ENCODE measurements around the gene IQSEC3.

Gene IQSEC3

DNA sequence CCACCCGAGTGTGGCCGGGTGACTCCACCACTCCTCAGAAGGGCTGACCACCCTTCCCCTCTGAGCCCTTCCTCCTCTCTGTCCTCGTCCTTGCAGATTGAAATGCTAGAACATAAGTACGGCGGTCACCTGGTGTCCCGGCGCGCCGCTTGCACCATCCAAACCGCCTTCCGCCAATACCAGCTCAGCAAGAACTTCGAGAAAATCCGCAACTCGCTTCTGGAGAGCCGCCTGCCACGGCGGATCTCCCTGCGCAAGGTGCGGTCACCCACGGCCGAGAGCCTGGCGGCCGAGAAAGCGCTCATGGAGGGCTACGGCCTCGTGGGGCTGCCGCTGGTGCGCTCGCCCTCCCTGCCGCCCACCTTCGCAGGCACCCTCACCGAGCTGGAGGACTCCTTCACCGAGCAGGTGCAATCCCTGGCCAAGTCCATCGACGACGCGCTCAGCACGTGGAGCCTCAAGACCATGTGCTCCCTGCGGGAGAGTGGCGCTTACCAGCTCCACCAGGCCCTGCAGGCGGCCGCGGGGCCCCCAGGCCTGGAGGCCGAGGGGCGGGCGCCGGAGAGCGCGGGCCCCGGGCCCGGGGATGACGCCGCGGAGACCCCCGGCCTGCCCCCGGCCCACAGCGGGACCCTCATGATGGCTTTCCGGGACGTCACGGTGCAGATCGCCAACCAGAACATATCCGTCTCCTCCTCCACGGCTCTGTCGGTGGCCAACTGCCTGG lies 71.8 kb downstream of the IQSEC3 start:
- in situ Hi-C loops (cut with HindIII; ENCODE audit: low sequenced_read_pairs) = no loop called here

DNA sequence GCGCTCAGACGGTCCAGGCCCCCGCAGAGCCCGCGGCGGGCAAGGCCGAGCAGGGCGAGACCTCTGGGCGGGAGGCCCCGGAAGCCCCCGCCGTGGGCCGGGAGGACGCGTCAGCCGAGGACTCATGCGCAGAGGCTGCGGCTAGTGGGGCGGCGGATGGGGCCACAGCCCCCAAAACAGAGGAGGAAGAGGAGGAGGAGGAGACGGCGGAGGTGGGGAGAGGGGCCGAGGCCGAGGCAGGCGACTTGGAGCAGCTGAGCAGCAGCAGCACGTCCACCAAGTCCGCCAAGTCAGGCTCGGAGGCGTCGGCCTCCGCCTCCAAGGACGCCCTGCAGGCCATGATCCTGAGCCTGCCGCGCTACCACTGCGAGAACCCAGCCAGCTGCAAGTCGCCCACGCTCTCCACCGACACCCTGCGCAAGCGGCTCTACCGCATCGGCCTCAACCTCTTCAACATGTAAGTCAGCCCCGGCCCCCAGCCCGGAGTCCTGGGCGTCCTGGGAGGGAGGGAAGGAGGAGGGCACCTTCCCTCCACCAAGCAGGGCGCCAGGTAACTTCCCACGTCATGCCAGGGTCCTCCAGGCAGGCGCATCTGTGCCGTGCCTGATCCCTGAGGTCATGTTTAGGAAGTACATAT lies 72.4 kb downstream of the IQSEC3 start:
- in situ Hi-C loops (cut with HindIII; ENCODE audit: low sequenced_read_pairs) = no loop called here

DNA sequence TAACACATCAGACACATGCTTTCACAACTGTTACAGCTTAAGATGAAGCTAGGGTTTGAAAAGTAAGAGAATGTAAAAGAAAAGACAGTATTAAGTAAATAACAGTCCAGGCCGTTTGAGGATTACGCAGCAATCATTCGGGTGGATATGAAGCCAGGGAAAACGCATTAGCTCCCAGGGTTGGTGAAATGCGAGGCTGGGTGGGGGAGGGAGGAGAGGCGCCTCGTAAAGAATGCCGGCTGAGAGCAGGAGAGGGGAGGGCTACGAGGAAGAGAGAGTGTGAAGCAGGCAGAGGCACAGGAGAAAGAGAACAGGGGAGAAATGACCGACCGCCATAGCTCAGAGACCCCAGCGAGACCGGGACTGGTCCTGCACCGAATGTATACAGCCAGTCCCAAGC lies 73.0 kb downstream of the IQSEC3 start:
- in situ Hi-C loops (cut with HindIII; ENCODE audit: low sequenced_read_pairs) = no loop called here

DNA sequence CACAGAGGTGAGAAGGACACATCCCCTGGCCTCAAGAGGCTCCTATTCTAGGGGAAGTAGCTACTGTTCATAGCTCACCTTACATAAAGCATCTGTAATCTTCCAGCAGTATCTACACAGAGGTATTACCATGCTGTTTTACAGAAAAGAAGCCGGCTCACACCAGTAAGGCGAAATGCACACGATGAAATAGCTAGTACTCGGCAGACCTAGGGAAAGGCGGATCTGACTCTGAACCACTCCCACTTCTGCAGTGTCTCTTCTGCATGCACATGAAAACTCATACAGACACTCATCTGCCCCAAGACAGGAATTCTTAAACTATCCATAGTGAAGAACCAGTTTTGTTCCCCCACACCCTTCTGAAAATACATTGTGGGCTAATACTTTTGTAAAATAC lies 73.6 kb downstream of the IQSEC3 start:
- in situ Hi-C loops (cut with HindIII; ENCODE audit: low sequenced_read_pairs) = no loop called here

DNA sequence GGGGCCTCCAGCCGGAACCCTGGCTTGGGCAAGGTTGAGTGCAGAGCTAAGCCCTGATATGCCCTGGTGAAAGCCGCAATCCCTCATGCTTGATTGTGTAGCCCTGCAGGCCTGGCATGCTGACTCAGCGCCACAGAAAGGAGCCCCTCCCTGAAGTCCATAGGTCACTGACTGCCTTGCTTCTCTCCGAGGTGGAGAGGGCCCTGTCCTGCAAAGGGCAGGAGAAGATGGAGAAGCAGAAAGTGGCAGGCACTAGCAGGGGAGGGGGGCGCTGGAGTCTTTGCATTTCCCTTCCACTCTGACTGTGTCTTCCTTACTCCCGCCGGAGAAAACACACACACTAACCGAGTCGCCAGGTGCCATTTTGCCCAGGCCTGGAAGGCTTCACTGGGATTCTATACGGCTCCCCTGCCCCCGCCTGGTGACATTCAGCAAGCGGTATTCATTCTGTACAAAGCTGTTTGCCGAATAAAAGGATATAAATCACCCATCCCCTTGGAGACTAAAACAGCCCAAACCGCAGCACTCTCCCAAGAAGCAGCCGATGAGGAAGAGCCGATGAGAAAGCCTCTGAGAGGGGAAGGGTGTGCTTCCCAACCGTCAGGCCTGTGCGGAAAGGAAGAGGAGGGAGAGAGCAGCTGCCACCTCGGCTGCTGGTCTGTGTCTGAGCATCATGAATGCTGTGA lies 77.5 kb downstream of the IQSEC3 start:
- in situ Hi-C loops (cut with HindIII; ENCODE audit: low sequenced_read_pairs) = no loop called here

DNA sequence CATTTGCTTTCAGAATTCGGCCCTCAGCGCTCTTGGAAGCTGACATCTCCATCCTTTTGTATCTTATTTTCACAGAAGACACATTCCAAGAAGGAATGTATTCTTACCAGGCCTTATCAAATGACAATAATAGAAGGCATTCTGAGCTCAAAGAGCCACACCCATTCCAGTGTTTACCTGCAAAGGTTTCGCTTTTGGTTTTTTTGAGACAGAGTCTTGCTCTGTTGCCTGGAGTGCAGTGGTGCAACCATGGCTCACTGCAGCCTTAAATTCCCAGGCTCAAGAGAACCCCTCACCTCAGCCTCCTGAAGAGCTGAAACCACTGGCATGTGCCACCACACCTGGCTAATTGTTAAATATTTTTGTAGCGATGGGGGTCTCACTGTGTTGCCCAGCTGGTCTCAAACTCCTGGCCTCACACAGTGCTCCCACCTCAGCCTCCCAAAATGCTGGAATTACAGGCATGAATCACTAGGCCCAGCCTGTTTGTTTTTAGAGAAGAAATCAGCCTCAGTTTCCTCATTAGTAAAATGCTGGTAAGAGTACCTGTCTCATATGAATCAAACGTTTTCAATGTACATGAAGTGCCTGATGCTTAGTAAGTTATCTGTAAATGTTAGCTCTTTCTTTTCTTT lies 78.2 kb downstream of the IQSEC3 start:
- in situ Hi-C loops (cut with HindIII; ENCODE audit: low sequenced_read_pairs) = no loop called here

DNA sequence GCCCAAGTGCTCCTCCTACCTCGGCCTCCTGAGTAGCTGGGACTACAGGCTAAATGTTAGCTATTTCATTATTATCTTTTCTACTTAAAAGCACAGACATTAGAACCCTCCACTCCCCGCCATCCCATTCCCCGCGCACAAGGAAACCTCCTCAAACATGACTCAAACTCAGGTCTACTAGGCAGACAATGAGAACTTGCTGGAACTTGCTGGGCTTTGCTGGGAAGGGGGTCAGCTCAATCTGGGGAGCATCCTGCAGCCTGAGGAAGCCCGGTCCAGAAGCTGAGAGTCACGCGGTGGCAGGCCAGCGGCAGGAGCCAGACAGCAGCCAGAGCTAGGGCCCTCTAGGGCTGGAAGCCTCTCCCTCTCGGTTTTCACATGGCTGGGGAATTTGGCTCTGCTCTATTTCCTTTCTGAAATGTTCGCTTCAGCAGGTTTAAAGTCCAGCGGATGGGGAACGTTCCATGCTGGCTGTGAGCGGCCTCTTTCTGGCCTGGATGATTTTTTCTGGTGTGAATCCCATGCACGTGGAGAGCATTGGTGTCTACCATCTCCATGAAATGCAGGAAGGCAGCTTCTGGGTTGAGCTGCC lies 78.9 kb downstream of the IQSEC3 start:
- in situ Hi-C loops (cut with HindIII; ENCODE audit: low sequenced_read_pairs) = no loop called here

DNA sequence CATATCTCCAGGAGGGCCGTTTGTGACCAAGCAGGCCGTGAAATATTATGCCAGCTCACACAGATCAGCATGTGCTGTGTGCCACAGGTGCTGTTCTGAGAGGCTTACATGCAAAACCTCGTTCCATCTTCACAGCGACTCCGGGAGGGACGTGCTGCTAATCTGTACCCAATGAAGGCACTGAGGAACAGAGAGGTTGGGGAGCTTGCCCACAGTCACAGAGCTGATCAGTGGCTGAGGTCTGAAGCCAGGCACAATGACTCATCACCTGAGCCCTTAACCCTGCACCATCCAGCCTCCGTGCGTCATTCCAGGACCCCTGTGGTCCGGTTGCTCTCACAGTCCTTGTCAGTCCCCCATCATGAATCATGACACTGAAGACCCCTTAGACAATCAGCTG lies 80.7 kb downstream of the IQSEC3 start:
- in situ Hi-C loops (cut with HindIII; ENCODE audit: low sequenced_read_pairs) = no loop called here

DNA sequence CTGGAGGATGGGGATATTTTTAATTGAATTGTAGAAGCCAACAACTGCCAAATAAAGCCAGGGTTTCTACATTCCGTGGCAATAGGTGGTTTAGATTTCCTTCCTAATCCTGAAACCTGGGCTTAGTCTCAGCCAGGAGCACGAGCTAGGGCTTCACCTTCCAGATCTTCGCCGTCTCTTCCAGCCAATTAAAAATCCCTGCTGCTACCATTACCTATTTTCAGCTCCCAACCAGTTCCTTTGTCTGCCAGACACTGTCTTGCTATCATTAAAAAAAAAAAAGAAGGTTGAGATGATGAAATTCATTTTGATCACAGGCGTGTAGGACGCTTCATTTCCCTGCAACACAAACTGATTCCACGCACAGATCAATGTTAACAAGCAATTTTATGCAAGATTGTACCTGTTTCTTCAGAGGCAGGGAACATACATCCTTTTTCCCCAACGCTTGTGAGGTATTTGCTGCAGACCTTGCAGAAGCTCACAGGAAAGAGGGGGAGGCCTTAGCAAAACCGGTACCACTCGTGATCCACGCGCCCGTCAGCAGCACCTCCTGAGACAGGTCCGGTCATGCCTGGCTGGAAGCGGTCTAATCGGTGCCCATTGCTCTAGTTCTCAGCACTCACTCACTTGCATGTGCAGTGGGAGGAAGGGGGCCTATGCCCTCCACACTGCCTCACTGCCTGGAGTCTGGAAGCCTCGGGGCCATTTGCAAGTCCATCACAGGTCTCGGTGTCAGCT lies 82.3 kb downstream of the IQSEC3 start:
- in situ Hi-C loops (cut with HindIII; ENCODE audit: low sequenced_read_pairs) = no loop called here

DNA sequence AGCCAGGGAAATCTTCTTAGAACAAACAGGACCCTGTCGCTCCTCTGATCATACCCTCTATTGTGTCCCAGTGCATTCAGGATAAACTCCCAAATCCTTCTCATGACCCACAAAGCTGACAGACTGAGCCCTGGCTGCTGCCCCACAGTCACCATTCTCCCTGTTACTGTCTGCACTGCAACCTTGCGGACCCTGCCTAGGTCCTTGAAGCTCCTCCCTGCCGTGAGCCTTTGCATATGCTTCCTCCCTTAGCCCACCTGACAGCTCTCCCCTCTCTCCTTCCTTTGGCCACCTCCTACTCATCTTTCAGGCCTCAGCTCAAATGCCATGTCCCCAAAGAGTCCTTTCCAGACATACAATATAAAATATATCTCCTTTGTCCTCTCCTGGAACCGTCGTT lies 85.0 kb downstream of the IQSEC3 start:
- in situ Hi-C loops (cut with HindIII; ENCODE audit: low sequenced_read_pairs) = no loop called here

DNA sequence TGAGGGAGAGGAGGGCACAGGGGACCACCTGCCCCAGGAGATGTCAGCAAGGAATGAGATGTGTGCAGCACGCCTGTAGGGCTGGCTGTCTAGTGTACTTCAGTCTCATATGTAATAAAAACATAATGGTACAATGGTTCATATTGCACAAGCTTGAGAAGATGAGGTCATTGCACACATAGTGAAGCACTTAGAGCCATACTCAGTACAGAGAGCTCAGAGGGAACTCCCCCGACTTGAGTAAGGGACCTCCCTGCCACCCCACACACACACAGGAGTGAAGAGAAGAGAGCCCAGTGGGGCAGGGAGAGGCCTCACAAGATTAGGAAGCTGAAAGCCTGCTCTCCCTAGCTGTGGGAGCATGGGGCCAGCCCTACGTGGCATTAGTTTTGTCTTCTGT lies 85.9 kb downstream of the IQSEC3 start:
- in situ Hi-C loops (cut with HindIII; ENCODE audit: low sequenced_read_pairs) = no loop called here

DNA sequence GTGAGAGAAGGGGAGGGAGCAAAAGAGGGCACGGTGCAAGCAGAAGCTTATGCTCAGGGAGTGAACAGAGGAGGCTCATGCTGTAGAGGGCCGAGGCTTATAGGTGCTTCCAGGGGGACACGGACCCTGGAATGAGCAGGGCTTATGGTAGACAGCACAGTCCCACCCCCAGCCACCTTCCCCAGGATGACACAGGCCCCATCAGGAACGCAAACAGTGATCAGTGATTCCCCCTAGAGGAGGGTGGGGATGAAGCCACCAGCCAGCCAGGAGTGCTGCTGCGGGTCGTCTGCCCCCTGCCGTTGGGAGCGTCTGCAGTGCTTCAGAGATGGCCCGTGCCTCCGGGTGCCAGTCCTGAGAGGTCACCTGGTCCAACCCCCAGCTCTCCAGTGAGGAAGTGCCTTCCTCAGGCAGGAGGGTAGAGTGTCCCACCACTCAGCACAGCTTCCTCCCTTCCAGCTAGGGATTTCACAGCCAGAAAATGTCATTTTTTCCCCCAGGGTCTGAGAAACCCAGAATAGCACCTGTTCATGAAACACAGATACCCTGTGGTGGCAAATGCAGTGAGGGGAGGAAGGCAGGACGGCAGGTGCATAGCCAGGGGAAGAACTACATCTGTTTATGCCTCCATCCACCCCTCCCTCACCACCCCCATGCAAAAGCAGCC lies 86.6 kb downstream of the IQSEC3 start:
- in situ Hi-C loops (cut with HindIII; ENCODE audit: low sequenced_read_pairs) = no loop called here

DNA sequence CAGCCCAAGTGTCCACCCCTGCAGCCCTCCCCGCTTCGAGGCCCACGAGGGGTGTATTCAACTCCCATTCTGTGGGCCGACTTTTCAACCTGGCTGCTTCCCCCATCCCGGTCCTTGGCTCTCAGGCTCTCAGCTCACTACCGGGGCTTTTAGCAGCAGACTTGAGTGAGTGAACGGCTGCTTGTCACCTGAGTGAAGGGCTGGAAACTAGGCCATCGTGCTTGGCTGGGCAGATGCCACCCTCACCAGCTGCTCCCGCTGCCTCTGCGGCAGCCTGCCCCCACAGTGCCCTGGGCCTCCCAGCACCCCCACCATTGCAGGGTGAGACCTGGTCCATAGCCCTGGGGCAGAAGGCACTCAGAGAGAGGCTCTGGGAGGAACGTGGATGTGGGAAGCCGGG lies 87.5 kb downstream of the IQSEC3 start:
- in situ Hi-C loops (cut with HindIII; ENCODE audit: low sequenced_read_pairs) = no loop called here

DNA sequence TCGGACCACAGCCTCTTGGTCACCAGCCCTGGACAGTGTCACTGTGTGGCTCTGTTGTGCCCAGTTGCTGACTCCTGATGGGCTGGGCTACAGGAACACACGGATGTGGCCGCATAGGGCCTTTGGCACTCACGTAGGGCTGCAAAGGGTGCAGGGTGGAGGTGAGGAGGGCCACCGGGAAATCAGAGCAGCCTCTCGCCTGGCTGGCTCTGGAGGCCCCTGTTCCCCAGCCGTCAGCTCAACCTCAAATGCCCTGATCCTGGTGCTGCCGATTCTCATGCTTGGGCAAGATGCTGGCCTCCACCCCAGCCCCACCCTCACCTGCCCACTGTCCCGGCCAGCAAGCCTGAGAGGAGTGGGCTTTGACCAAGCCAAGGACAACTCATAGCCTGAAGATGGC lies 88.4 kb downstream of the IQSEC3 start:
- in situ Hi-C loops (cut with HindIII; ENCODE audit: low sequenced_read_pairs) = no loop called here

DNA sequence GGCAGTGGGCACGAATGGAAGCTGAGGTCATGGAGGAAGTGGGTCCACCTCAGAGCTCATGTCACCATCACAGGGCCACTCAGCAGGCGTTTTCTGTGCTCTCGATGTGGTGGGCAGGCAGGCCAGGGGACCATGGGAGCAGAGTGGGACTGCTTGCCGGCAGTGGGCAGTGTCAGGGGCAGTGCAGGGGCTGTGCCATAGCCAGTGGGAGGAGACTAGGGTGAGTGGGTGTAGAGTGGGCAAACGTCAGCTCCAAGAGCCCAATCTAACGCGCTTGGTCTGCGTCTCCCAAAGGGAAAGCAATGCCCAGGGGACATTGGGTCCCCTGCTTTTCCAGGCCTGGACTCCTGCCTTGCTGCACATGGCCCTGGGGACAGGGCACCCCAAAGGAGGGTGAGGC lies 89.1 kb downstream of the IQSEC3 start:
- in situ Hi-C loops (cut with HindIII; ENCODE audit: low sequenced_read_pairs) = no loop called here

DNA sequence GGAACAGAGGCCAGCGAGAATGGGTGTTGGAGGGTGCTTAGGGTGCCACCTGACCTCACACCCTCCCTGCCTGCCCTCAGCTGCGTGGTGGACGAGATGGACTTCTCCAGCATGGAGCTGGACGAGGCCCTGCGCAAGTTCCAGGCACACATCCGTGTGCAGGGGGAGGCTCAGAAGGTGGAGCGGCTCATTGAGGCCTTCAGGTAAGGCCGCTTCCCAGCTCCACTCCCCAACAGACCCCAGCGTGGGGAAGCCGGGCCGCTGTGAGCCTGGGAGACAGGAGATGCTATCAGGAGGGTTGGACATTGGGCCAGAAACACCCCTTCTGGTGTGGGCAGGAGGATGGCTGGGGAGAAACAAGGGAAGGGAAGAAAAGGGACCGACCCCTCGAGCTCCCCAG lies 90.4 kb downstream of the IQSEC3 start:
- in situ Hi-C loops (cut with HindIII; ENCODE audit: low sequenced_read_pairs) = no loop called here

DNA sequence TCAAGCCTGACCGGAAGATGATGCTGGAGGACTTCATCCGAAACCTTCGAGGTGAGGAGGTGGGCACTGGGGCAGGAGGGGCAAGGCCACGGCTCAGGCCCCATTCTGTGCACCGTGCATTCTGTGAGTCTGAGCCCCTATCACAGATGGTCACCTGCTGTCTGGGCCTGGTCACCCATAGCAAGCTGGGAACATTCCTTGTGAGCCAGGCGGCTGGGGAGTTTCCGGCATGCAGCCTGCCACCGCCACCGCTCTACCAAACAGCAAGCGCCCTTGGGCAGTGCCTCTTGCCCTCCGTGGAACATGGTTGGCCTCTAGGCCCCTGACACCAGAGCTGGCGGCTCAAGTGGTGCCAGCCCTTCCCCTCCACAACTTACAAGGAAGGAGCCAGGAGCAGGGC lies 91.1 kb downstream of the IQSEC3 start:
- in situ Hi-C loops (cut with HindIII; ENCODE audit: low sequenced_read_pairs) = no loop called here

DNA sequence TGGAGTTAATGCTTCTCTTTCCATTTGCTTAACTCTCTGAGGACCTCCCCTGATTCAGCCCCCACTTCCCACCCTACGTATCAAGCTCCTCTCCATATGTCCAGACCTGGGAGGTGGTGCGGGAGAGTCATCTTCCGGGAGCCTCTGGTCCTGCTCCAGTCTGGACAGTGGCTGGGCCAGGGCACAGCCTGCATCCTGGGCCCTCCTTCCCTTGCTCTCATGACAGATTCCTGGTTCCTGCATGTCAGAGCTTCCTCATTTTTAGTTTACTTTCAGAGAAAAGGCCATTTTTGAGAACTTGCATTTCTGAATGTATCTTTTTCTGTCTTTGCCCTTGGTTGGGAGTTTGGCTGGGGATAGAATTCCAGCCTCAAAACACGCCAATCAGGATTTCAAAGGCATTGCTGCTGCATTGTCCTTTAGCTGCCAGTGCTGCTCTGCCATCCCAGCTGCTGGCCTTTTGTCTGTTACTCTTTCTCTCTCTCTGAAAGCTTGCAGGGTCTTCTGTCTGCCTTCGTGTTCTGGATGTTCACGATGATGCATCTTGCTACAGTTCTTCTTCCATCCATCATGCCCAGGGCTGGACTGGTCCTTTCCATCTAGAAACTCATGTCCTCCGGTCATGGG lies 92.7 kb downstream of the IQSEC3 start:
- in situ Hi-C loops (cut with HindIII; ENCODE audit: low sequenced_read_pairs) = no loop called here

DNA sequence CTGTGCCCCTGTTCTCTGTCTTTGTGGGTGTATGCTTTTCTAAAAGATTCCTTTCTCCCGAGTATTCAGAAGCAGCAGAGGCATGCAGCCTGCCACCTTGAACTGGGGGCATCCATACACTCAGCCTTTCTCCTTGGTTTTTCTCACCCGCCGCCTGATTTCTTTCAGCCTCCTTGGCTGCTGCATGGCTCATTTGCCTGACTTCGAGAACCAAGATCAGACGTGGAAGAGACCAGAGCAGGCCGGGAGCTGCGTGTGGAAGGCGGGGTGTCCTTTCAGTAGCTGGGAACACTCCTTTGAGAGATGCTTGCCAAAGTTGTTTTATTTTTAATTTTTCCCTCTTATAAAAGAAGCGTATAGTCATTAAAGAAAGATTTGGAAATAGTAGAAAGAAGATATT lies 94.3 kb downstream of the IQSEC3 start:
- in situ Hi-C loops (cut with HindIII; ENCODE audit: low sequenced_read_pairs) = no loop called here

DNA sequence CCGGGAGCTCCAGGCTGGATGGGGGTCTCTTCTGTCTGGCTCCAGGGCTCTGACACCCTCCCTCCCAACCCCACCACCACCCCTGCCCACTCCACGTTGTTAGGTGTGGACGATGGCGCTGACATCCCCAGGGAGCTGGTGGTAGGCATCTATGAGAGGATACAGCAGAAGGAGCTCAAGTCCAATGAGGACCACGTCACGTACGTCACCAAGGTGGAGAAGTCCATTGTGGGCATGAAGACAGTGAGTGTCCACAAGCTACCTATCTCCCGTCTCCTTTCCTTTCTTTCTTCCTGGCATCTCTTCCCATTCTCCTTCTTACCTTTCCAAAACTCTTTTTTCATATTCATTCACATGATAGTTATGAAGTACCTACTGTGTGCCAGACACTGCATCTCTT lies 95.3 kb downstream of the IQSEC3 start:
- in situ Hi-C loops (cut with HindIII; ENCODE audit: low sequenced_read_pairs) = no loop called here
